ENCODE results near the gene USP35.

Gene USP35

DNA sequence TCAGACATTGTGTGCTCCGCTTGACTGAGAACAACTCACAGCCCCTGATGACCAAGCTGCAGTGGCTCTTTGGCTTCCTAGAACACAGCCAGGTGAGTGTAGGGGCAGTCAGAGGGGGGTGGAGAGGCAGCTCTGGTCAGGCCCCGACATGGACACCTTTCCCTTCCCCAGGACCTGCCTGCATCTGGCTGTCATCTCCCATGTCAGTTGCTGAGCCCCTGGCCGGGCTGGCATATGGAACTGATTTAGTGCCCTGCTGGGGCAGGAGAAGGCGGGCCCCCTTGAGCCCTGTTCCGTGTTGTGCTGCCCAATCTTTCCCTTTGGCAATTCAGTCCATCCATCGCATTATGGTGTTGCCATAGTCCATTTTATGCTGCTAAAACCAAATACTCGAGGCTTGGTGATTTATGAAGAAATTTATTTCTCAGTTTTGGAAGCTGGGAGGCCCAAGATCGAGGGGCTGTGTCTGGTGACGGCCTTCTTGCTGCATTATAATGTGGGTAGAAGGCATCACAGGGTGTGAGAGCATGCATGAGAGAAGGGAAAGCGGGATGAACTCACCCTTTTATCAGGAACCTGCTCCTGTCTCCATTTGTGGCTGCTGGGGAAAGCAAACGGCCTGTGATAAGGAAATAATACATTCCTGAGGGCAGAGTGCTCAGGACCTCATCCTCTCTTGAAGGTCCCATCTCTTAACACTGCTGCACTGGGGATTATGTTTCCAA, 19.0 kb downstream of the USP35 start:
- in situ Hi-C loops (cut with MboI; ENCODE audit: low sequenced_read_pairs, unreplicated experiment): no loop called here
- TF ChIP-seq, protein P1, sequence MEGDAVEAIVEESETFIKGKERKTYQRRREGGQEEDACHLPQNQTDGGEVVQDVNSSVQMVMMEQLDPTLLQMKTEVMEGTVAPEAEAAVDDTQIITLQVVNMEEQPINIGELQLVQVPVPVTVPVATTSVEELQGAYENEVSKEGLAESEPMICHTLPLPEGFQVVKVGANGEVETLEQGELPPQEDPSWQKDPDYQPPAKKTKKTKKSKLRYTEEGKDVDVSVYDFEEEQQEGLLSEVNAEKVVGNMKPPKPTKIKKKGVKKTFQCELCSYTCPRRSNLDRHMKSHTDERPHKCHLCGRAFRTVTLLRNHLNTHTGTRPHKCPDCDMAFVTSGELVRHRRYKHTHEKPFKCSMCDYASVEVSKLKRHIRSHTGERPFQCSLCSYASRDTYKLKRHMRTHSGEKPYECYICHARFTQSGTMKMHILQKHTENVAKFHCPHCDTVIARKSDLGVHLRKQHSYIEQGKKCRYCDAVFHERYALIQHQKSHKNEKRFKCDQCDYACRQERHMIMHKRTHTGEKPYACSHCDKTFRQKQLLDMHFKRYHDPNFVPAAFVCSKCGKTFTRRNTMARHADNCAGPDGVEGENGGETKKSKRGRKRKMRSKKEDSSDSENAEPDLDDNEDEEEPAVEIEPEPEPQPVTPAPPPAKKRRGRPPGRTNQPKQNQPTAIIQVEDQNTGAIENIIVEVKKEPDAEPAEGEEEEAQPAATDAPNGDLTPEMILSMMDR (IDR thresholded peaks at IDR 0.05; ENCODE audit: borderline replicate concordance, control extremely low read depth, extremely low read depth, insufficient read depth, missing control alignments): no peak

DNA sequence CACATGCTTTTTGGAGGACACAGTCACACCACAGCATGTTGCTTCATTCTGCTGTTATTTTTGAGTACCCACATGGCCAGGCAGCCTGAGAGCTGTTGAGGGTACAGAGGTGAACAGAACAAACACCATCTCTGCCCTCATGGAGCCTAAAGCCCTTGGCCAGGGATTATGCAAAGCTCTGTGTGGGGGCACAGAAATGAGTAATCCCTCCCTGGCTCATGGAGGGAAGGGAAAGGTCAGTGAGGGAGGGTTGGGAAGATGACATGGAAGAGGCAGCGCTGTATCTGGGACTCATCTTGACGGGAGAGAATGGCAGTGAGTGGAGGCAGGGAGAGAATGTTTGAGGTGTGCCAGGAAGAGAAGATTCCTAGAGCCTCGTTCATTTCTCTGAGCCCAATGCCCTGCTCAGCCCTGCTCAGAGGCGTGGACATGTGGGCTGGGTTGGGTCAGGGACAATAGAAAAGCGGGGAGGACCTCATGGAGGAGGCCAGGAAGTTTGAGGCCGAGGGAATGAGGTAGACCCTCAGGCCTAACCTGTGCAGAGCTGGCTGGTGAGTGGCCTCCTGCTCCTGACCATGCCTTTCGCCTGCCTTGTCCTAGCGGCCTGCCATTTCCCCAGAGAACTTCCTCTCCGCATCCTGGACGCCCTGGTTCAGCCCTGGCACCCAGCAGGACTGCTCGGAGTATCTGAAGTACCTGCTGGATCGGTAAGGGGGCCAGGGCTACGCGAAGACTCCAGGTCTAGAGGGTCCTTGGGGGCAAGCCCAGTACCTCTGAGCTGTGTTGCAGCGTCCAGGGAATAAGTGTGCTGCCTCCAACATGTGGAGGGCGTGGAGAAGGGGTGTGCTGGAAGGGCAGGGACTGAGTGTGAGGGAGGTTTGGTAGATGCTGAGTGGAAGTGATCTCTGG, 19.8 kb downstream of the USP35 start:
- in situ Hi-C loops (cut with MboI; ENCODE audit: low sequenced_read_pairs, unreplicated experiment): no loop called here
- TF ChIP-seq, protein P1 (IDR thresholded peaks at IDR 0.05; ENCODE audit: borderline replicate concordance, control extremely low read depth, extremely low read depth, insufficient read depth, missing control alignments): no peak
- DNase-seq (ENCODE audit: low spot score): no peak

More for the DNA sequence above, 19.0 kb downstream of the USP35 start:
- no peak for DNase-seq (ENCODE audit: low spot score)

DNA sequence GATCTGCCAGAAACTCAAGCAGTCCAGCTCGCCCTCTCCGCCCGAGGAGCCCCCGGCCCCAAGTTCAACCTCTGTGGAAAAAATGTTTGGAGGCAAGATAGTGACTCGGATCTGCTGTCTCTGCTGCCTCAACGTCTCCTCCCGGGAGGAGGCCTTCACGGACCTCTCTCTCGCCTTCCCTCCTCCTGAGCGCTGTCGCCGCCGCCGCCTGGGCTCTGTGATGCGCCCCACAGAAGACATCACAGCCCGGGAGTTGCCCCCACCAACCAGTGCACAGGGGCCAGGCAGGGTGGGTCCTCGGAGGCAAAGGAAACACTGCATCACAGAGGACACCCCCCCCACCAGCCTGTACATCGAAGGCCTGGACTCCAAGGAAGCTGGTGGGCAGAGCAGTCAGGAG, 20.8 kb downstream of the USP35 start:
- in situ Hi-C loops (cut with MboI; ENCODE audit: low sequenced_read_pairs, unreplicated experiment): no loop called here
- TF ChIP-seq, protein P1 (IDR thresholded peaks at IDR 0.05; ENCODE audit: borderline replicate concordance, control extremely low read depth, extremely low read depth, insufficient read depth, missing control alignments): no peak
- DNase-seq (ENCODE audit: low spot score): no peak

DNA sequence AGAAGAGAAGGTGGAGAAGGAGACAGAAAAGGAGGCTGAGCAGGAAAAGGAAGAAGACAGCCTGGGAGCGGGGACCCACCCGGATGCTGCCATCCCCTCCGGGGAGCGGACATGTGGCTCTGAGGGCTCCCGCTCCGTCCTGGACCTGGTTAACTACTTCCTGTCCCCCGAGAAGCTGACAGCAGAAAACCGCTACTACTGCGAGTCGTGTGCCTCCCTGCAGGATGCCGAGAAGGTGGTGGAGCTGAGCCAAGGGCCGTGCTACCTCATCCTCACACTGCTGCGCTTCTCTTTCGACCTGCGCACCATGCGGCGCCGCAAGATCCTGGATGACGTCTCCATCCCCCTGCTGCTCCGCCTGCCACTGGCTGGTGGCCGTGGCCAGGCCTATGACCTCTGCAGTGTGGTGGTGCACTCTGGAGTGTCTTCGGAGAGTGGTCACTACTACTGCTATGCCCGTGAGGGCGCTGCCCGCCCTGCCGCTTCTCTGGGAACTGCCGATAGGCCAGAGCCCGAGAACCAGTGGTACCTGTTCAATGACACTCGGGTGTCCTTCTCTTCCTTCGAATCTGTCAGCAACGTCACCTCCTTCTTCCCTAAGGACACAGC, 21.4 kb downstream of the USP35 start:
- TF ChIP-seq, protein P1 (IDR thresholded peaks at IDR 0.05; ENCODE audit: borderline replicate concordance, control extremely low read depth, extremely low read depth, insufficient read depth, missing control alignments): no peak
- in situ Hi-C loops (cut with MboI; ENCODE audit: low sequenced_read_pairs, unreplicated experiment): no loop called here
- no peak for DNase-seq (ENCODE audit: low spot score)

DNA sequence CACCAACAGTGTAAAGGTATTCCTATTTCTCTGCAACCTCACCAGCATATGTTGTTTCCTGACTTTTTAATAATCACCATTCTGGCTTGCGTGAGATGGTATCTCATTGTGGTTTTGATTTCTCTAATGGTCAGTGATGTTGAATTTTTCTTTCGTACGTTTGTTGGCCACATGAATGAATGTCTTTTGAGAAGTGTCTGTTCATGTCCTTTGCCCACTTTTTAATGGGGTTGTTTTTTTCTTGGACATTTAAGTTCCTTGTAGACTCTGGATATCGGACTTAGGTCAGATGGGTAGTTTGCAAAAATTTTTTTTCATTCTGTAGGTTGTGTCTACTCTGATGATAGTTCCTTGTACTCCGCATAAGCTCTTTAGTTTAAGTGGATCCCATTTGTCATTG, 22.8 kb downstream of the USP35 start:
- TF ChIP-seq, protein P1 (IDR thresholded peaks at IDR 0.05; ENCODE audit: borderline replicate concordance, control extremely low read depth, extremely low read depth, insufficient read depth, missing control alignments): no peak
- in situ Hi-C loops (cut with MboI; ENCODE audit: low sequenced_read_pairs, unreplicated experiment): no loop called here
- DNase-seq (ENCODE audit: low spot score): no peak

DNA sequence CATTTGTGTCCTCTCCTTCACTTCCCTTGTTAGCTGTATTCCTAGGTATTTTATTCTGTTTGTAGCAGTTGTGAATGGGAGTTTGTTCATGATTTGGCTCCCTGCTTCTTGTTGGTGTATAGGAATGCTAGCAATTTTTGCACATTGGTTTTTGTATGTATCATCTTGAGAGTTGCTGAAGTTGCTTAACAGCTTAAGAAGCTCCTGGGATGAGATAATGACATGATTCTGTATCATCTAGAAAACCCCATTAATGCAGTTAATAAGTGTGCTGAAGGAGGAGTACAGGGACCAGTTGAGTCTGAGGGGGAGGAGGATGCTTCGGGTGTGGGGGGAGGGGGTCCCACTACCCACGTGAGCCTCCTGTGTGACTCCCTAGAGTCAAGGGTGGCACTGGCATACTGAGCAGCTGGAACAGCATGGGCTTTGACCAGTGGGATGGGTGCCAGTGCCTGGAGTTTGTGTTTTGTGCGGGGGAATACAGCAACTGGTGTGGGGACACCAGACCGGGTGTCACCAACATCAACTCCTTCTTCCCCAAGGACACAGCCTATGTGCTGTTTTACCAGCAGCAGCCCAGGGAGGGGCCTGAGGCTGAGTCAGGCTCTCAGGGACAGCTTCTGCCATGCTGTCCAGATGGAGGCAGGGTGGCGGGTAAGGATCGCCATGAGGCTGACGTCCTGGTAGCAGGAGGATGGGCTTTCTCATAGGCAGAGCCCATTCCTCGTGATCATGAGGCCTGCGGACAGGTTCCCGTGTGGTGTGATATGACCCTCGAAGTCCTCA, 24.1 kb downstream of the USP35 start:
- TF ChIP-seq, protein P1 (IDR thresholded peaks at IDR 0.05; ENCODE audit: borderline replicate concordance, control extremely low read depth, extremely low read depth, insufficient read depth, missing control alignments): no peak
- in situ Hi-C loops (cut with MboI; ENCODE audit: low sequenced_read_pairs, unreplicated experiment): no loop called here
- no peak for DNase-seq (ENCODE audit: low spot score)

Data from GM13976 (cell line).